ENCODE data around the gene SOCS3.

- TF ChIP-seq POLR2AphosphoS5 (IDR thresholded peaks at IDR 0.05; ENCODE audit: low read depth, low read length) (no peak), TAF1 (IDR thresholded peaks at IDR 0.05; ENCODE audit: borderline replicate concordance, insufficient read depth, low read length) (no peak)
These were observed 39.3 kb upstream of the SOCS3 start for GRCh38 chr17:78399028-78399692.

All from PFSK-1 (cell line).